Measurements from ENCODE around the gene ZBTB46.

GRCh38 chr20:63836458-63837344 lies 5.6 kb upstream of the ZBTB46 start:
- TF ChIP-seq CTCF (IDR thresholded peaks at IDR 0.05; ENCODE audit: low read depth, low read length) = no peak
- no peak for TF ChIP-seq EZH2phosphoT487 (IDR thresholded peaks at IDR 0.05; ENCODE audit: low read depth)
